ENCODE data around the gene KIAA0040. TPM values are rescaled to one million over a fixed set of nuclear protein-coding genes. Genes with fewer than 3 reads are reported as not detected.

The KIAA0040 gene
- total RNA-seq, 1 experiment from 2014 or later, result 0.31 TPM

GRCh38 chr1:175155936-175156335 lies 36.6 kb downstream of the KIAA0040 start:
- TF ChIP-seq REST (IDR thresholded peaks at IDR 0.05; ENCODE audit: insufficient read depth in 1 of 2, low read depth in 2 of 2, low read length in 1 of 2) (no peak), CTCF (IDR thresholded peaks at IDR 0.05) (no peak), TCF7L2 (IDR thresholded peaks at IDR 0.05; ENCODE audit: low read depth, low read length) (no peak), POLR2AphosphoS5 (IDR thresholded peaks at IDR 0.05; ENCODE audit: low read depth, low read length) (no peak), SIN3A (IDR thresholded peaks at IDR 0.05; ENCODE audit: borderline replicate concordance, insufficient read depth, low read depth, low read length) (no peak)
- Histone ChIP-seq H3K27me3 (ENCODE audit: control insufficient read depth, insufficient read depth, low read length) (peaks cover 9% of the 10 kb centered on the region), H3K9me3 (ENCODE audit: control insufficient read depth, insufficient read depth, low read depth, low read length) (no peaks in the 10 kb centered on the region), H3K4me1 (ENCODE audit: control insufficient read depth, insufficient read depth, low read length) (no peaks in the 10 kb centered on the region), H3K4me3 (ENCODE audit: low read depth in 2 of 2, low read length in 2 of 2) (no peak overlapping the region), H3K36me3 (ENCODE audit: control insufficient read depth, insufficient read depth, low read length) (no peaks in the 10 kb centered on the region), H3K27ac (ENCODE audit: low read length) (no peak overlapping the region)
- ATAC-seq (no peak), DNase-seq (ENCODE audit: low read depth, low spot score) (no peak)
- CTCF ChIA-PET, result interaction anchor here (0.8 to 1.2 kb wide), 2 partner anchors 163 to 720 kb away, joined by 3 read pairs; no protein-coding TSS in a partner anchor
- in situ Hi-C loops (cut with HindIII; ENCODE audit: low pct_unique_long_range_greater_than_20kb, low sequenced_read_pairs) (no loop called here), intact Hi-C loops (cut with micrococcal nuclease; ENCODE audit: unreplicated experiment) (loop anchor here (1.0 to 10.0 kb wide), 3 partner anchors 163 to 1689 kb away; no protein-coding TSS in a partner anchor)
- BruUV-seq (replicated peaks), result no TSS peak
- POLR2A ChIA-PET, result no interaction called here

- ChIA-PET CTCF (interaction anchor here (0.8 to 1.2 kb wide), 5 partner anchors 9 to 732 kb away, joined by 3 to 12 read pairs (median 6); no protein-coding TSS in a partner anchor), POLR2A (no interaction called here)
- H3K4me3 ChIP-seq (ENCODE audit: low read depth in 2 of 2, low read length in 2 of 2), result no peak overlapping the region
- H3K27me3 ChIP-seq (ENCODE audit: control insufficient read depth, insufficient read depth, low read length), result peaks cover 9% of the 10 kb centered on the region
- in situ Hi-C loops (cut with HindIII; ENCODE audit: low pct_unique_long_range_greater_than_20kb, low sequenced_read_pairs) (no loop called here), intact Hi-C loops (cut with micrococcal nuclease; ENCODE audit: unreplicated experiment) (loop anchor here (1.0 to 10.0 kb wide), 3 partner anchors 164 to 1689 kb away; no protein-coding TSS in a partner anchor)
- ATAC-seq, result no peak; the same call in 1 of the 2 replicates
- no peak for TF ChIP-seq TCF7L2 (IDR thresholded peaks at IDR 0.05; ENCODE audit: low read depth, low read length)
- TF ChIP-seq CTCF (IDR thresholded peaks at IDR 0.05), result no peak
- no peak for TF ChIP-seq POLR2AphosphoS5 (IDR thresholded peaks at IDR 0.05; ENCODE audit: low read depth, low read length)
- no peak for TF ChIP-seq REST (IDR thresholded peaks at IDR 0.05; ENCODE audit: insufficient read depth in 1 of 2, low read depth in 2 of 2, low read length in 1 of 2)
- no peak for TF ChIP-seq SIN3A (IDR thresholded peaks at IDR 0.05; ENCODE audit: borderline replicate concordance, insufficient read depth, low read depth, low read length)
- H3K4me1 ChIP-seq (ENCODE audit: control insufficient read depth, insufficient read depth, low read length), result no peaks in the 10 kb centered on the region
- H3K27ac ChIP-seq (ENCODE audit: low read length), result no peak overlapping the region
- no peaks in the 10 kb centered on the region for H3K9me3 ChIP-seq (ENCODE audit: control insufficient read depth, insufficient read depth, low read depth, low read length)
- no peak for DNase-seq (ENCODE audit: low read depth, low spot score)
- H3K36me3 ChIP-seq (ENCODE audit: control insufficient read depth, insufficient read depth, low read length), result no peaks in the 10 kb centered on the region
- no TSS peak for BruUV-seq (replicated peaks)
Observed at GRCh38 chr1:175155473-175155856, 37.1 kb downstream of the KIAA0040 start.

All from Panc1 (cell line).